GM23338 (cell line): ENCODE results near the gene TP73.

Source experiments
- CTCF ChIP-seq, 2 experiments: fragments of 200-600 bp in 1 of 2; sonication (generic) in 1 of 2; conservative IDR thresholded peaks; 2 replicates each; pipeline versions ENCODE4 v1.5.1 to v1.6.1; 2016 to 2017; ENCODE audit warnings: antibody characterized with exemption in 2 of 2, low read depth in 2 of 2, mild to moderate bottlenecking in 2 of 2, moderate library complexity in 1 of 2
- EZH2 ChIP-seq: fragments of 200-600 bp; sonication (generic); IDR thresholded peaks from one replicate; pipeline ENCODE4 v1.8.0; 2017; ENCODE audit warnings: antibody characterized with exemption, mild to moderate bottlenecking, low read depth; ENCODE audit not compliant: unreplicated experiment
- NANOG ChIP-seq: IDR thresholded peaks from 2 replicates; pipeline ENCODE4 v1.6.1; 2016; ENCODE audit warnings: antibody characterized with exemption, borderline replicate concordance
- POLR2AphosphoS5 ChIP-seq: IDR thresholded peaks from 2 replicates; pipeline ENCODE4 v1.6.1; 2016; ENCODE audit warnings: antibody characterized with exemption, low read depth
- ZNF331 ChIP-seq: fragments of 250-450 bp; sonication (Bioruptor Pico); IDR thresholded peaks from 2 replicates; pipeline ENCODE4 v1.5.0; 2020; ENCODE audit warnings: low read depth, mild to moderate bottlenecking, moderate library complexity

- TF ChIP-seq CTCF (conservative IDR thresholded peaks at IDR 0.05; ENCODE audit: low read depth in 2 of 2) (no peak), NANOG (no peak), POLR2AphosphoS5 (no peak), EZH2 (no peak), ZNF331 (CRISPR knock-in tag) (no peak)
Measured at GRCh38 chr1:3747903-3748302, 95.6 kb downstream of the TP73 start.
